D721Med (cell line): Measurements from ENCODE around the gene C16orf86.

Source experiments
- DNase-seq: peaks from one replicate; pipeline ENCODE4 v3.0.0; 2011; ENCODE audit warnings: low spot score; ENCODE audit not compliant: insufficient read length
- FAIRE-seq: peaks from 2 replicates; lab custom pipeline; 2011; peaks lifted over from hg19 to GRCh38; lab: Jason Lieb, UNC
- CTCF ChIP-seq: IDR thresholded peaks from 2 replicates; pipeline ENCODE4 v1.5.1; 2012; ENCODE audit warnings: mild to moderate bottlenecking, control low read depth; ENCODE audit not compliant: insufficient read depth; ENCODE audit errors: missing control alignments

The C16orf86 gene

DNA sequence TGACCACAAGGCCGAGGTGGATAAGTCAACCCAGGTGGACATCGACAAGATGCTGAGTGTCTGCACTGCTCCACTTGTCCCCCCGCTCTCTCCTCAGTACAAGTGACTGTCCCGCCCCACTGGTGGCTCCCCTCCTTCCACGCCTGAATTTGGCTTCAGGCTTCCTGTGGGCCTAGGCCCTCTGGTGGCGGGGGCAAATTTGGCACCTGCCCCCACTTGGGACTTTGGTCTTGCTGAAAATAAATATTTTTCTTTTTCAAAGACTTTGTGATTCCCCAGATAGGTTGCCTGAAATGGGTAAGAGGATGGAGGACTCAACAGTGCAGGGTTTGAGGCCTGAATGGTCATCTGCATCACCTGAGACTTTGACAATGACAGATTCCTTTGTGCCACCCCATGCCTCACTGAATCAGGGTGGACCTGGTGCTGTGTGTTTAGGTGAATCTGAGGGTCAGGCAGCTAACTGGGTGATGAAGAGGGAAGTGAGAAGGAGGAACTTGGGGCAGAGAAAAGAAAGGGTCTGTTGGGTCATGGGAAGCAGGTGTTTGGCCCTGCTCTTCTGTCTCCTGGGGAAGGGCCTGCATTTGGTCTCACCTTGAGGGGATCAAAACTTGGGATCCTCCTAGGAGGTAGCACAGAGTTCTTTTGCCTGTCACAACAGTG, 2.0 kb downstream of the C16orf86 start:
- FAIRE-seq (no peak), DNase-seq (no peak)
- no peak for TF ChIP-seq CTCF

DNA sequence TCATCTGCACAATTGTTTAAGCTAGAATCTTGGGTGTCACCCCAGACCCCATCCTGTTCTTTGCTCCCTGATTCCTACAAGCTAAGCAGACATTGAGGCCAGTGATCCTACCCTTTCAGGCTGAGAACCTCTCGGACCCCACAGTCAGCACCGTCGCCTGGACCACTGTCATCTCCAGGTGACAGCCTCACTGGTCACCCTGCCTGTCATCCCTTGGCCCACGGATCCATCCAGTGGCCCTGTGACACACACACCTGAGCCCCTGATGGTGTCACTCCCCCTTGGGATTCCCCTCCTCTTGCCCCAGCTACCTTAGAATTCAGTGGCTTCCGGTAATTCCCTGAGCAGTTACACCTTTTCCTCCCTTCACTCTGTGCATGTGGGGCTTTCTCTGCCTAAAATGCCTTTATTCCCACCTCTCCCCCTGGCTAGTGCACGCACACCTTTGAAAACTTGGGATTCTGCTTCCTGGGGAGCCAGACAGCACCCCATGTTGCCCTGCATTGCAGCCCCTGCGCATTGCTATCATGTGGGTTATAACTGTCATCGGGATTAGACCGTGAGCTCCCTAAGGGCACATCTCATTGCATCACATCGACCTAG, 3.0 kb downstream of the C16orf86 start:
- FAIRE-seq (no peak), DNase-seq (no peak)
- no peak for TF ChIP-seq CTCF

DNA sequence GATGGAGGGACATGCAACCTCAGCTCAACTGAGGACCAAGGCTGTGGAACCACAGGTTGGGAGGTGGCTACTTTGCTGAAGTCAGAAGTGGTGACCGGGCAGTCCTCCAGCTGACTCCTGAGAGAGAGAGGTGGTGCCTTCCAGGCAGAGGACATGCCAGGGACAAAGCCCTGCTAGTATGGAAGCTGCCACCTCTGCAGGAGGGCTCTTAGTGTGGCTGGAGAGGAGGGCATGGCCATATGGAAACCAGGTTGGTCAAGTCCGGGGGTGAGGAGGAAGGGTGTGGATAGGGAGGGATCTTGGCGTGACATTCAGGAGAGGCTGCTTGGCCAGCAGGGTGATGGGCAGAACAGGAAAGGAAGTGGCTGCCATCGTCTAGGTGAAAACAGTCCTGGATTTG, 5.7 kb downstream of the C16orf86 start:
- FAIRE-seq (no peak), DNase-seq (no peak)
- TF ChIP-seq CTCF = no peak

- FAIRE-seq = no peak
- DNase-seq = no peak
These were observed 6.4 kb downstream of the C16orf86 start for GRCh38 chr16:67672739-67673662.

DNA sequence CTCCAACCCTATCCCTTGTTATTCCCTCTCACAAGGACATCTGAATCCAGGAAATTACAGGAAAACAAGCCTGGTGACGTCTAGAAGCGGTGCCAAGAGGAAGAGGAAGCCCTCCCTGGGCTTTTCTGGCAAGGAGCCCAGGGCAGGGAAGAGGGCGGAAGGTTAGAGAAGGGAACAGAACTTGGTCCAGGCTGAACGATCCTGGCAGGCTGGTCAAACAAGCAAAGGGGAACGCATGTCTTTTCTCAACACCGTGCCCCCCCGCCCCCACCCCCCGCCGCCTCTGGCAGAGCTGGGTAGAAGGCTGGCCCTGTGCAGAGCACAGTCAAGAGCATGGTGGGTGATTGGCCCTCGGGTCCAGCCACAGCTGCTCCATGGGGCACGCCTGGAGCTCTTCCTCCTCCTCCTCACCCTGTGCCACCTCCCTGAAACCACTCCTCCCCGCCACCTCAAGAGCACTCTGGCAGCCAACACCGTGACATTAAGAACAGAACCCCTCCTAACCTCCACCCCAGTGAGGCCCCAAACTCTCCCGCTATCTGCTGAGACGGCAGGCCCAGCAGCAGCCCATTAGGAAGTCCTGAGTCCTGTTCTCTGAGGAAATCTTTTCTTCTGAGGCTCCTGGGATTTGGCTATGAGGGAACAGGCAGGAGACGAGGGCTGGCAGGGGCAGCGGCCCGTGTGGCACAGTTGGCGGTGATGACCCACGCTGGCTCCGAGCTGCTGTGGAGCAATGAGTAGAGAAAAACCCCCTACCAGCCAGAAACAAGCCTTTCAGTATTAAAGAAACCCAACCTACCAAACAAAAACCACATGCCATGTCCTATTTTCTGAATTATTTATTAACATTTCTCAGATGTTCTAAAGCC, 7.3 kb downstream of the C16orf86 start:
- DNase-seq (no peak), FAIRE-seq (no peak)
- TF ChIP-seq CTCF = no peak

More at GRCh38 chr16:67672739-67673662, 6.4 kb downstream of the C16orf86 start:
- TF ChIP-seq CTCF = peak; percentile 74

DNA sequence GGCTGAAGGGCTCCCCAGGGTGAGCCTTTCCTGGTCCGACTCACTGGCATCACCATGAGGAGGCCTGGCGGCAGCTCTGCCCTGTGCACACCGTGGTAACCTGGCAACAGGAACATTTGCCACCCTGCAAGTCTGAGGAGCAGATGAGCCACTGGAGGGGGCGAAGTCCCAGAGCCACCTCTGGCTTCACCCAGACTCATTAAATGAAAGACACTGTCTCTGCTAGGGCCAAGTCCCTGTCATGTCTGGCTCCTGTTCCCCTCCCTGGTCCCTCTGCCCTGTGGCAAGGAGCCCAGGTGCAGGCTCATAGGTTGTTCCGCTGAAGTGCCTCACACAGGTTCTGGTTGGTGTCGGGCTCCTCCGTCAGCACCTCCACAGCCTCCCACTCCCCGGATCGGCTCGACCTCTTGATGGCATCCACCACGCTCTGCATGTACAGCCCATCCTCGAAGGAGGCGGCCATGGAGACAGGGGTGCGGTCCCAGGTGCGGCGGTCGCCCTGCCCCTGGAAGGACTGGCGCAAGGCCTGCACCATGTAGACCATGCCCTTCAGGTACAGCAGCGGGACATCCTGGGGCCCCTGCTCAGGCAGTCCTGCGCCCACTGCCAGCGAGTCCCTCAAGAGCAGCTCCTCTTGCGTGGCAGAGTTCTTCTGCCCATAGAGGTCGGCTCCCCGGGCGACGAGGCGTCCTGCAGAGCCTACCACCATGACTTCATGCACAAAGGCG, 8.4 kb downstream of the C16orf86 start:
- TF ChIP-seq CTCF = no peak
- FAIRE-seq (no peak), DNase-seq (no peak)
